Colonic mucosa (tissue), 4 donors: ENCODE measurements around the gene NABP2. TPM values are rescaled to one million over a fixed set of nuclear protein-coding genes. Genes with fewer than 3 reads are reported as not detected.

Experiments used
- DNase-seq: peaks from one replicate; pipeline ENCODE4 v3.0.0-alpha.2; 2020
- H3K27ac ChIP-seq: fragments of 200-600 bp; one replicate; pipeline ENCODE4 v1.8.0; 2021
- H3K27me3 ChIP-seq: fragments of 200-600 bp; one replicate; pipeline ENCODE4 v1.8.0; 2021
- H3K36me3 ChIP-seq: fragments of 200-600 bp; one replicate; pipeline ENCODE4 v1.8.0; 2021
- H3K4me1 ChIP-seq: fragments of 200-600 bp; one replicate; pipeline ENCODE4 v1.8.0; 2021; ENCODE audit warnings: mild to moderate bottlenecking
- H3K4me3 ChIP-seq: fragments of 200-600 bp; one replicate; pipeline ENCODE4 v1.8.0; 2021
- H3K9ac ChIP-seq, 2 donors: one replicate each; pipeline ENCODE4 v1.7.0; 2013; ENCODE audit warnings: control low read depth in 2 of 2, low read depth in 2 of 2, low read length in 2 of 2
- H3K9me3 ChIP-seq: fragments of 200-600 bp; one replicate; pipeline ENCODE4 v1.8.0; 2021
- CTCF ChIP-seq: fragments of 200-600 bp; IDR thresholded peaks from one replicate; pipeline ENCODE4 v1.8.0; 2022; ENCODE audit warnings: antibody characterized with exemption, mild to moderate bottlenecking
- intact Hi-C: fragments of 100-400 bp; cut with DNase I; formaldehyde crosslinking; loops from one replicate; pipeline ENCODE4 v1.14.1; 2022
- total RNA-seq, 2 donors: library from RNA; stranded (reverse); fragmentation: NEBNext Ultra II Directional in 1 of 2; extraction: Animal tissue kit (Norgen Biotek cat#: 25700) in 1 of 2; gene quantifications; one replicate each; pipeline ENCODE4 v1.2.1, GENCODE V29; 2021
- donor health status: healthy.
- donor health status: DM: no; HTN: no; CAD: no.
- donor health status: DM: no; HTN: no; CAD: no.

The NABP2 gene
- 10 to 100 TPM; 30.3 to 68.4 TPM for total RNA-seq

GRCh38 chr12:56224102-56224701 is at the start of gene NABP2:
TSS of gene NABP2 (plus strand) at chr12:56224342. CDS start at chr12:56224857, 515 bp downstream.
- intact Hi-C loops: loop anchor here (5.0 kb wide), 1 partner anchor 33 kb away; the partner anchor contains the start of gene ANKRD52
- Histone ChIP-seq H3K27ac (peak within 1 kb of the TSS; percentile 92), H3K36me3 (no peaks in the 10 kb centered on the region), H3K4me3 (peak within 1 kb of the TSS; percentile 70), H3K9me3 (no peaks in the 10 kb centered on the region), H3K27me3 (no peaks in the 10 kb centered on the region), H3K4me1 (peaks cover 20% of the 10 kb centered on the region), H3K9ac (peak within 1 kb of the TSS; percentile 73 to 88)
- TF ChIP-seq CTCF: peak; percentile 88
- peak; percentile 99 for DNase-seq

GRCh38 chr12:56178347-56178746 is 45.8 kb upstream of the NABP2 start:
- no peak for DNase-seq
- Histone ChIP-seq H3K9me3 (no peaks in the 10 kb centered on the region), H3K36me3 (peaks cover 30% of the 10 kb centered on the region), H3K9ac (no peak overlapping the region), H3K27ac (no peak overlapping the region), H3K27me3 (no peaks in the 10 kb centered on the region), H3K4me1 (no peaks in the 10 kb centered on the region), H3K4me3 (no peak overlapping the region)
- no peak for TF ChIP-seq CTCF
- intact Hi-C loops: no loop called here

- H3K27ac ChIP-seq: no peak overlapping the region
- H3K4me3 ChIP-seq: no peak overlapping the region
- H3K27me3 ChIP-seq: no peaks in the 10 kb centered on the region
- no peak for TF ChIP-seq CTCF
- H3K36me3 ChIP-seq: peaks cover 8% of the 10 kb centered on the region
- H3K4me1 ChIP-seq: peaks cover 13% of the 10 kb centered on the region
- no peaks in the 10 kb centered on the region for H3K9me3 ChIP-seq
- H3K9ac ChIP-seq: no peak overlapping the region
- no peak for DNase-seq
- intact Hi-C loops: no loop called here
Measured at GRCh38 chr12:56186957-56187356, 37.2 kb upstream of the NABP2 start.

- H3K9me3 ChIP-seq: no peaks in the 10 kb centered on the region
- no peaks in the 10 kb centered on the region for H3K36me3 ChIP-seq
- no peak for TF ChIP-seq CTCF
- peak overlapping the region; percentile 78 for H3K4me3 ChIP-seq
- peak; percentile 38 for DNase-seq
- intact Hi-C loops: loop anchor here (2.0 kb wide), 1 partner anchor 63 kb away; no protein-coding TSS in a partner anchor
- no peaks in the 10 kb centered on the region for H3K27me3 ChIP-seq
- H3K9ac ChIP-seq: peak overlapping the region; percentile 88 to 94
- peaks cover 13% of the 10 kb centered on the region for H3K4me1 ChIP-seq
- H3K27ac ChIP-seq: peak overlapping the region; percentile 81
Measured at GRCh38 chr12:56188131-56188777, 35.9 kb upstream of the NABP2 start.

- Histone ChIP-seq H3K27ac (peak overlapping the region; percentile 81), H3K9me3 (no peaks in the 10 kb centered on the region), H3K4me1 (peaks cover 13% of the 10 kb centered on the region), H3K9ac (peak overlapping the region; percentile 88 to 94), H3K4me3 (peak overlapping the region; percentile 78), H3K27me3 (no peaks in the 10 kb centered on the region), H3K36me3 (no peaks in the 10 kb centered on the region)
- intact Hi-C loops: loop anchor here (2.0 kb wide), 1 partner anchor 64 kb away; no protein-coding TSS in a partner anchor
- no peak for DNase-seq
- TF ChIP-seq CTCF: no peak
Measured at GRCh38 chr12:56188778-56189098, 35.4 kb upstream of the NABP2 start.
